B cell (primary cell): ENCODE results near the gene NDST4. TPM values are rescaled to one million over a fixed set of nuclear protein-coding genes. Genes with fewer than 3 reads are reported as not detected.

ENCODE experiments used
- ATAC-seq: fragments of 200-7000 bp; cut with Tn5 transposase; one replicate; pipeline ENCODE4 v1.10.0; 2021; ENCODE audit warnings: low read depth, mild to moderate bottlenecking, moderate number of reproducible peaks, moderate library complexity
- CTCF ChIA-PET: fragments of 350-600 bp; sonication (Branson Sonifier 250); formaldehyde crosslinking; loops from one replicate; lab custom pipeline; 2021; ENCODE audit warnings: antibody characterized with exemption, inconsistent platforms; lab: Charles Lee
- POLR2A ChIA-PET: fragments of 350-600 bp; sonication (Branson Sonifier 250); formaldehyde crosslinking; loops from one replicate; lab custom pipeline; 2021; ENCODE audit warnings: antibody characterized with exemption; lab: Charles Lee
- DNase-seq: peaks from one replicate; pipeline ENCODE4 v3.0.0; 2013
- H2AFZ ChIP-seq: 2 replicates; pipeline ENCODE4 v1.6.1; 2012; ENCODE audit warnings: mild to moderate bottlenecking, low read depth, low read length; ENCODE audit not compliant: insufficient read depth, poor library complexity, severe bottlenecking
- H3K27ac ChIP-seq, 2 donors: 1 replicate in 1 of 2; 2 replicates in 1 of 2; pipeline ENCODE4 v1.5.1; 2012 to 2013; ENCODE audit warnings: low read length in 2 of 2, mild to moderate bottlenecking in 2 of 2, moderate library complexity in 1 of 2
- H3K27me3 ChIP-seq, 4 experiments: fragments of 200-600 bp in 1 of 4; sonication (generic) in 1 of 4; replicated peaks in 1 of 4; 1 replicate in 2 of 4; 2 replicates in 2 of 4; pipeline versions ENCODE4 v1.6.1 to v1.7.0; 2013 to 2016; ENCODE audit warnings: low read length in 3 of 4, mild to moderate bottlenecking in 2 of 4, mixed read lengths in 1 of 4, moderate library complexity in 1 of 4; ENCODE audit not compliant: insufficient read depth in 4 of 4, control insufficient read depth in 3 of 4; ENCODE audit errors: control extremely low read depth in 1 of 4
- H3K36me3 ChIP-seq, 2 experiments: replicated peaks in 1 of 2; 1 replicate in 1 of 2; 2 replicates in 1 of 2; pipeline versions ENCODE4 v1.6.1 to v1.7.1; 2013; ENCODE audit warnings: low read length in 1 of 2; ENCODE audit not compliant: insufficient read depth in 2 of 2, control insufficient read depth in 1 of 2; ENCODE audit errors: control extremely low read depth in 1 of 2, extremely low read depth in 1 of 2
- H3K4me1 ChIP-seq, 2 donors: fragments of 200-600 bp in 1 of 2; sonication (generic) in 1 of 2; 1 replicate in 1 of 2; 2 replicates in 1 of 2; pipeline versions ENCODE4 v1.5.1 to v1.6.1; 2013 to 2017; ENCODE audit warnings: low read length in 2 of 2; ENCODE audit not compliant: control insufficient read depth in 2 of 2, insufficient read depth in 2 of 2
- H3K4me2 ChIP-seq: replicated peaks from 2 replicates; pipeline ENCODE3; 2012; ENCODE audit warnings: mild to moderate bottlenecking, low read depth, low read length; ENCODE audit not compliant: poor library complexity, severe bottlenecking
- H3K4me3 ChIP-seq, 5 experiments: fragments of 200-600 bp in 1 of 5; sonication (generic) in 1 of 5; 1 replicate in 3 of 5; 2 replicates in 2 of 5; pipeline versions ENCODE4 v1.5.1 to v1.7.0; 2011 to 2016; ENCODE audit warnings: low read length in 4 of 5, mild to moderate bottlenecking in 4 of 5, low read depth in 2 of 5, control low read depth in 1 of 5, moderate library complexity in 1 of 5; ENCODE audit not compliant: insufficient read depth in 1 of 5; ENCODE audit errors: control extremely low read depth in 1 of 5, extremely low read depth in 1 of 5
- H3K79me2 ChIP-seq: fragments of 200-600 bp; sonication (generic); one replicate; pipeline ENCODE4 v1.6.0; 2016; ENCODE audit warnings: low read length; ENCODE audit not compliant: control insufficient read depth, insufficient read depth
- H3K9ac ChIP-seq: fragments of 200-600 bp; sonication (generic); 2 replicates; pipeline ENCODE4 v1.6.1; 2017; ENCODE audit warnings: mild to moderate bottlenecking, low read length, moderate library complexity
- H3K9me3 ChIP-seq, 3 donors: one replicate each; pipeline versions ENCODE4 v1.6.1 to v1.7.1; 2013; ENCODE audit warnings: low read length in 2 of 3; ENCODE audit not compliant: control insufficient read depth in 2 of 3, insufficient read depth in 1 of 3; ENCODE audit errors: control extremely low read depth in 1 of 3
- H4K20me1 ChIP-seq: 2 replicates; pipeline ENCODE4 v1.6.0; 2012; ENCODE audit warnings: mild to moderate bottlenecking, low read length; ENCODE audit not compliant: insufficient read depth, control insufficient read depth, poor library complexity, severe bottlenecking
- H3K27ac Mint-ChIP-seq: one replicate; pipeline ENCODE4 v1.8.0; 2021; ENCODE audit warnings: mixed read lengths
- H3K27me3 Mint-ChIP-seq: one replicate; pipeline ENCODE4 v1.8.0; 2021; ENCODE audit warnings: mixed read lengths
- H3K4me1 Mint-ChIP-seq: one replicate; pipeline ENCODE4 v1.8.0; 2021; ENCODE audit warnings: mixed read lengths
- H3K4me3 Mint-ChIP-seq: one replicate; pipeline ENCODE4 v1.8.0; 2021; ENCODE audit warnings: mixed read lengths
- H3K9me3 Mint-ChIP-seq: one replicate; pipeline ENCODE4 v1.8.0; 2022; ENCODE audit warnings: mixed read lengths; ENCODE audit not compliant: insufficient read depth
- CTCF ChIP-seq: fragments of 200-600 bp; IDR thresholded peaks from one replicate; pipeline ENCODE4 v1.8.0; 2022; ENCODE audit warnings: antibody characterized with exemption, mild to moderate bottlenecking
- EZH2 ChIP-seq: IDR thresholded peaks from 2 replicates; pipeline ENCODE4 v1.6.1; 2012; ENCODE audit warnings: borderline replicate concordance, low read depth, mild to moderate bottlenecking, moderate library complexity, low read length; ENCODE audit not compliant: insufficient read depth, poor library complexity, severe bottlenecking
- WGBS: methylation state at CpG from one replicate; pipeline ENCODE4 v1.1.5; 2013; ENCODE audit warnings: missing lambda C conversion rate; ENCODE audit not compliant: insufficient coverage; 5-methylcytosine and 5-hydroxymethylcytosine counted together
- intact Hi-C: fragments of 100-400 bp; cut with micrococcal nuclease; formaldehyde crosslinking; loops from one replicate; pipeline ENCODE4 v1.10.0; 2022
- polyA plus RNA-seq: library from polyadenylated mRNA; depleted of rRNA; stranded (reverse); fragments of >200 nt; gene quantifications from 2 replicates; pipeline ENCODE4 v1.2.3, GENCODE V29; 2012
- total RNA-seq, 2 donors: library from RNA; stranded (reverse); fragments of 120-200 nt in 1 of 2; gene quantifications; 1 replicate in 1 of 2; 2 replicates in 1 of 2; pipeline versions ENCODE4 v1.2.3 to v1.2.4, GENCODE V29; 2013 to 2022

The NDST4 gene
- total and polyA plus RNA-seq, 2 donors (not counting 1 experiment from before 2014, with no cell fraction given) = not detected

GRCh38 chr4:114997576-114998247, 115.7 kb downstream of the NDST4 start:
- no peak overlapping the region for H3K4me2 ChIP-seq
- ChIA-PET POLR2A (no interaction called here), CTCF (no interaction called here)
- no peaks in the 10 kb centered on the region for H3K9me3 Mint-ChIP-seq
- H3K27ac ChIP-seq = no peak overlapping the region
- no peaks in the 10 kb centered on the region for H3K36me3 ChIP-seq
- no peaks in the 10 kb centered on the region for H3K27me3 Mint-ChIP-seq
- ATAC-seq = no peak
- H3K4me3 ChIP-seq = no peak overlapping the region
- no peaks in the 10 kb centered on the region for H3K4me1 Mint-ChIP-seq
- H3K27me3 ChIP-seq = no peaks in the 10 kb centered on the region
- no peaks in the 10 kb centered on the region for H3K4me1 ChIP-seq
- no peak overlapping the region for H3K4me3 Mint-ChIP-seq
- TF ChIP-seq EZH2 = no peak
- TF ChIP-seq CTCF = no peak
- no peak overlapping the region for H3K27ac Mint-ChIP-seq
- H2AFZ ChIP-seq = no peak overlapping the region
- DNase-seq = no peak
- no peak overlapping the region for H3K9ac ChIP-seq
- no peaks in the 10 kb centered on the region for H3K9me3 ChIP-seq
- WGBS = no CpG with 5 or more reads among the region's 2 CpGs
- intact Hi-C loops = no loop called here
- no peaks in the 10 kb centered on the region for H3K79me2 ChIP-seq
- H4K20me1 ChIP-seq = no peaks in the 10 kb centered on the region

GRCh38 chr4:114986133-114986532, 127.3 kb downstream of the NDST4 start:
- TF ChIP-seq CTCF = no peak
- TF ChIP-seq EZH2 = no peak
- POLR2A ChIA-PET = no interaction called here
- Histone ChIP-seq H2AFZ (no peak overlapping the region), H3K4me1 (no peaks in the 10 kb centered on the region), H3K79me2 (no peaks in the 10 kb centered on the region), H3K36me3 (no peaks in the 10 kb centered on the region), H3K9me3 (peaks cover 0 to 3% (median 0%) of the 10 kb centered on the region in 3 donors), H3K9ac (no peak overlapping the region), H3K4me2 (no peak overlapping the region), H3K27ac (no peak overlapping the region), H3K27me3 (no peaks in the 10 kb centered on the region), H4K20me1 (no peaks in the 10 kb centered on the region), H3K4me3 (no peak overlapping the region)
- DNase-seq (no peak), ATAC-seq (no peak)
- Mint-ChIP-seq H3K9me3 (peaks cover 2% of the 10 kb centered on the region), H3K4me1 (no peaks in the 10 kb centered on the region), H3K4me3 (no peak overlapping the region), H3K27me3 (no peaks in the 10 kb centered on the region), H3K27ac (no peak overlapping the region)
- CTCF ChIA-PET = no interaction called here
- intact Hi-C loops = no loop called here
- no CpG with 5 or more reads among the region's 4 CpGs for WGBS
